GM21381 (cell line): ENCODE results near the gene FOXI2.

Experiments
- ATAC-seq: cut with Tn5 transposase; IDR thresholded peaks from one replicate; pipeline ENCODE4 v1.9.1; 2021; ENCODE audit warnings: mild to moderate bottlenecking, moderate library complexity; ENCODE audit not compliant: unreplicated experiment

Gene FOXI2

DNA sequence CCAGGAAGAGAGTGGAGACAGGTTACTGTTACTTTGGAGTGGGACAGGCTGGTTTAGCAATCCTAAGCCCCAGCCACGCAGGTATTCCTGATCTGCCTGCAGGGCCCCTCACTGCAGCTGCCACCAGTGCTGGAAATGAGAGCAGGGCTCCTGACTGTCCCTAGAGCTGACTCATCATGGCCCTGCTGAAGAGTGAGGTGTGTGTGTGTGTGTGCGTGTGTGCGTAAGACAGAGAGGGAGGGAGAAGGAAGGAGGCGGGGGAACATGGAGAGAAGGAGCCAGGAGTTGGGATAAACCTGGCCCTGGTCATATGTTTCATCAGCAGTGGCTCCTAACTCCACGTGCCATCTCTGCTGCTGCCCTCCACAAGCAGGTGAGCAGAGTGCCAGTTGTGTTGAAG lies 3.6 kb downstream of the FOXI2 start:
- ATAC-seq = no peak

DNA sequence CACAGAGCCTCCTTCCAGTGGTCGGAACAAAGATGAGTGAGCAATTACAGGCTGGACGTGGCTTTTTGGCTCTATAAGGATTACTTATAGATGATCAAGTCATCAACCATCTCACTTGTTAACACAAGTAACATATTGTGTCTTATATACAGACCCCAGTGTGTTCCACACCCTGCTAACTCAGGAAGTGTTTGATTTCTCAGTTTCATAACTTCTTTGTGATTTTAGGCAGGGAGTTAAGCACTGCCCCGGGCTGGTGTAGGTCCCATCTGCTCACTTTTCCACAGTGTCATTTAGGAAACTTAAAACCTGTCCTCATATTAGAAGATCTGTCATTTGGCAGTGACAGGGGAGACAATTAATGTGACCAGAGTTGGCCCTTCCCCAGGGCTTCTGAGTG lies 6.2 kb downstream of the FOXI2 start:
- no peak for ATAC-seq

DNA sequence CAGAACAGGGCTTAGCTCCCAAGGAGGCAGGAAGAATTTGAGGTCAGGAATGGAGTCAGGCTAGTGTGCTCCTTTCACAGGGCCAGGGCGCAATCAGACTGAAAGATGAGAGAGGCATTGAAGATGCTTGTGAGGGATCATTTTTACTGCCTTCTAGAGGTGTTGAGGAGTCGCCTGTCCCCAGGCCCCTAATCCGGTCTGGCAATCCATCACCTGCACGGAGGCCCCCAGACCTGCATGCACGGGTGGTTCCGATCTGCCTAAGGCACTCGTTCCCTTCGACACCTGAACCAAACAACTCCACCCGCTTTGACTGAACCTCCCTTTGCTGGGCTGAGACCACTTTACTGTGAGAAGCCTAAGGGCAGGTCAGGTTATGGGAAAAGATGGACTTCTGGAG lies 8.0 kb downstream of the FOXI2 start:
- ATAC-seq = no peak

DNA sequence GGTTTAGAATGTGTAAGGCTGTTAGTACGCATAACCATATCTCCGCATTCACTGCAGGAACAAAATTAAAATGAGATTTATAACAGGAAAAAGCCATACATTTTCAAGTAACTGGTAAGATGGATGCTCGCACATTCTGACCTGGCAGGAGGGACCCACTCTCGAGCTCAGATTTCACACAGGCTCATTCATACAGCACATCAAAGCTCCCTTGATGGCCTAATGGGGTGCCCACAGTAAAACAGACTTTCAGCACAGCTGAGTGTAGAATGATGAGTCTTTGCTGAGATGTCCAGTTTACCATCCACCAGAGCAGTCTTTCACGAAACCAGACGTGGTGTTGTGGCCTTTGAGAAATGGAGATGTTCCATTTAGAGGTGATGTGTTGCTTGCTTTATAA lies 8.9 kb downstream of the FOXI2 start:
- no peak for ATAC-seq

DNA sequence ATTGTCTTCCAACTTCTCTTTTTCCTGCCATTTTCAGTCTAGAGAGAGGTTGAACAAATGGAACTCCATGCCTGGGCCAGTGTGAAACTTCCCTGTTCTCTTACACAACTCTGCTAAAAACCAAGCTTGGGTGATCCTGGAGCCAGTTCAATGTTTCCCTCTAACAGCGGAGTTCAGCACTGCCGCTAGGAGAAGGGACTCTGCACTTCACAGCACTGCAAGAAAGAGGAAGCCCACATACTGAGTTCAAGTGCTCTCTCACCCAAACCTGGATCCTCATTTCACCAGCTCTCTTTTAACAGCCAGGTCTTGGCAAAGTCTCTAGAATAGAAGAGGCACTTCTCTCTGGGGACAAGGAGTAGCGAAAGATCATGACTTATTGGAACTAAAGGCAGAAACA lies 18.8 kb downstream of the FOXI2 start:
- no peak for ATAC-seq

DNA sequence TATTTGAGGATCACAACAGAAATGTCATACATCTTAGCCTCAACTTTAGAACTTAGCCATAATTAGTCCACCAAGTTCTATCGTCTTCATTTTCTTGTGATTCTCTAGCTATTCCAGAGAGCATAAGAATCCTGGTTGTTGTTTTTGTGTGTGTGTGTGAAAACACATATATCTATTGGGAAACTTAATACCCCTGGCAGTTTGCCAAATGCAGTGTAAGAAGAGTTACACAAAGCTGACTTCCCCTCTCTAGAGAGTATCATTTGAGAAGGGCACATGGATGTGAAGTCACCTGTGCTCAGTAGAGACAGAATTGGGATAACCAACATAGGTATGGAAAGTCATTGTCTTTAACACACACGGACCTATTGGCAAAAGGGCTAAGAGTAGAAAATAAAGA lies 19.3 kb downstream of the FOXI2 start:
- no peak for ATAC-seq

DNA sequence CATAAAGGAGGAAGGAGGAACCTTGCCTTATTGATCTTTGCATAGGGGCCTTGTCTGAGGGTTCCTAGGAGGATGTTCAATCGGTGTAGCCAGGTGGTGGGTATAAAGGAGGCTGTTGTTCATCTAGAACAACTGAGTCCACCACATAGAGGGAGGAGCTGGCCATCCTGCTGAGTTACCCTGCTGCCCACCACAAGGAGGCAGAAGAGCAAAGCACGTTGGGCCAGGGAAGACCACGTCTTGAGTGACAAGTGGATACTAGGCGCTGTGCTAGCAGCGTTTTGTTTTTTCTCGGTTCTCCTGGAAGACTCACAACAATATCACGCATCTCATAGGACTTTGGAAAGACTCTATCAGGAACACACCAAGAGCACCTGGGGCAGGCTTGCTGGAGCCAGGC lies 20.0 kb downstream of the FOXI2 start:
- ATAC-seq = no peak

DNA sequence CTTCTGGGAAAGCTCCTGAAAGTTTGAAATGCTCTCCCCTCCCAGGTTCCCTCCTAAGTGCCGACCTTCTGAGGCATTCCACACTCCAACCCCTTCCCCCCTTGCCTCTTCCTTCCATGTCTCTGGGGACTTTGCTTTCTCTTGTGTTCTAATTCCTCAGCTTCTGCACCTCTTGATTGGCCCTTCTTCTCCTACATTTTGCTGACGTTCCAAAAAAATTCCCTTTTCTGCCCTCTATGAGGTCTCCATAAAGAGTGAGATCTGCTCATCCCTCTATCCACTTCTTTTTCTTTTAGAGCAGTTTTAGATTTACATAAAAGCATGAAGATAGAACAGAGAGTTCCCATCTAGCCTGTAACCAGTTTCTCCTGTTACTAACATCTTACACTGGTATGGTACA lies 22.3 kb downstream of the FOXI2 start:
- ATAC-seq = no peak

DNA sequence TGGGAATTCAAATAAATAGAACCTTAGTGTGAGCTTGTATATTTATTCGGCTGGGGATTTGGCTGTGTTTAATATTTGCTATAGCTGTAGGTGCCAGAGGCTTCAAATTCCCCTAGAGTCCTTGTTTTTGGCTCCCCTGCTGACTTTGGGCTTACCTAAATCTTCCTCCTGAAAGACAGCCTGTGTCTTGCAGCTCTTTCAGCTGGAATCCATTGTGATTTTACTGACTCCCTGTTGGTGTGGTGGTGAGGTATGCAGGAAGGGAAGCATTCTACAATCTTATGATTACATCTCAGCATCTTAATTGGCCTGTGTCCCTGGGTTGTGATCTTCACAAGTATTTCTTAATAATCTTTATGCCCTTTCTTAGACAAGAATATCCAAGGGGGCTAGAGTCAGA lies 25.9 kb downstream of the FOXI2 start:
- no peak for ATAC-seq

DNA sequence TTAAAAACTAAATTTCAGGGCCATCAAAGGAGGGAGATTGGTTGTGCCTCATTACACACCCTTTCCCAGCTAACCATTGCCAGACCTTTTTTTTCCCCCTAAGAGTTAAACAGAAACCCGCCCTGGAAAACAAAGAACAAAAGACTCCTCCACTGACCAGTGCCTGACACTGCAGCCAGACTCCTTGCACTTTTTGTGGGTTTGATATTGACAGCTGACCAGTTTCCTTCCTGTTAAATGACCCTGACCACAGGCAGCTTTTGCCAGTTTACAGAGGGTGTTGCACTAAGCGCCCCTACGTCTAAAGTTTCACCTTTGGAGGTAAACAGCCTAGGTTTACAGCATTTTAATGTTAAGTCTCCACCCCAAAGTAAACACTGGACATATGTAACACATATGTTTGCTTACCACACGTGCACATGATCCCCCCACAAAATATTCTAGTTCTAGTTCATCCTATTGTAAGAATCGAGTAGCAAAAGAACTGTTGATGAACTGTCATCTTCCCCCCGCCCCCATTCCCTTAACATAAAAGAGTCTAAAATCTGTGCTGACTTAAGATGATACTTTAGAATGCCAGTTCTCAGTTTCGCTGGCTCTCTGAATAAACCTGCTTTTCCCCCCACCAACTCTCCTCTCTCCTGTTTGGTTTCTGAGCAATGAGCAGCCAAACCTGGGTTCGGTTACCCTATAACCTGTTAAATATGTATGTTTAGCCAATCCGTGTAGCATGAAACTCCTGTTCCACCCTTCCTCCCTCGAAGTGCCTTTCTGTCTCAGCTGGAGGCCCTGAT lies 38.0 kb downstream of the FOXI2 start:
- no peak for ATAC-seq

DNA sequence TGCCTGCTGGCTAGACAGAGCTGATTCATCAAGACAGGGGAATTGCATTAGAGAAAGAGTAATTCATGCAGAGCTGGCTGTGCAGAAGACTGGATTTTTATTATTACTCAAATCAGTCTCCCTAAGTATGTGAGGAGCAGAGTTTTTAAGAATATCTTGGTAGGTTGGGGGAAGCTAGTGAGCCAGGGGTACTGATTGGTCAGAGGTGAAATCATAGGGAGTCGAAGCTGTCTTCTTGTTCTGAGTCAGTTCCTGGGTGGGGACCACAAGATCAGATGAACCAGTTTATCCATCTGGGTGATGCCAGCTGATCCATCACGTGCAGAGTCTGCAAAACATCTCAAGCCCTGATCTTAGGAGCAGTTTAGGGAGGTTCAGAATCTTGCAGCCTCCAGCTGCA lies 39.8 kb downstream of the FOXI2 start:
- no peak for ATAC-seq

DNA sequence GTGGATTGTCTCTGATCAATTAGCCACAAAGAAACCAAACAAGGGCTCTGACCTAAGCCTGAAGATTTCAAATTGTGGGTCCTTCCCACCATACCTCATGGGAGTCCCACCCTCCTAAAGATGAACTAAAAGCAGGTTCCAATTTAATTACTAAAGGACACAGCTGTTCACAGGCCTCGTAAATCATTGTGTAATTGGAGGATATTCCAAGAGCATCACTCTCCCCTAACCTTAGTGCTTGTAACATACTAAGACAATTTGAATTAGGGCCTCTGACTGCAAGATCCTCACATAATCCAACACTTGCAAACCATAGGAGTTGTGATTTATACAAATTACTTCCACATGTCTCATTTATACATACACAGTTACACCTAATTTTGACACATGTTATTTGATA lies 44.4 kb downstream of the FOXI2 start:
- ATAC-seq = no peak

DNA sequence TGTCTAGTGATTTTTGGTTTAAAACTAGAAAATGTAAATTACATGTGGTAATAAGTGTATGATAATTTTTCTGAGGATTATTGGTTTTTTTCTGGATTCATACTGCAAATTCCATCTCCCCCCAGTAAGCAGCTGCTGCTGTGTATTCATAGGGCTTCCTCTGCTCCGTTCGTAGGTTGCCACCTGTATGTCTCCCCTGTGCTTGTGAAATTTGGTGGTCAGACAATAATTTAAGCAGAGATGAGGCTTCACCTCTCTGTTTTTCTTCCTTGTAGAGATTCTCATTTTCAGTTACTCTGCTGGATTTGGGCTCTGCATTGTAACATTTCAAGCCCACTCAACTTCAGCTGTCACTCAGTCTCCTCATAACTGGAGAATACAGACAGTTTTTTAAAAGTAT lies 50.9 kb downstream of the FOXI2 start:
- ATAC-seq = no peak

DNA sequence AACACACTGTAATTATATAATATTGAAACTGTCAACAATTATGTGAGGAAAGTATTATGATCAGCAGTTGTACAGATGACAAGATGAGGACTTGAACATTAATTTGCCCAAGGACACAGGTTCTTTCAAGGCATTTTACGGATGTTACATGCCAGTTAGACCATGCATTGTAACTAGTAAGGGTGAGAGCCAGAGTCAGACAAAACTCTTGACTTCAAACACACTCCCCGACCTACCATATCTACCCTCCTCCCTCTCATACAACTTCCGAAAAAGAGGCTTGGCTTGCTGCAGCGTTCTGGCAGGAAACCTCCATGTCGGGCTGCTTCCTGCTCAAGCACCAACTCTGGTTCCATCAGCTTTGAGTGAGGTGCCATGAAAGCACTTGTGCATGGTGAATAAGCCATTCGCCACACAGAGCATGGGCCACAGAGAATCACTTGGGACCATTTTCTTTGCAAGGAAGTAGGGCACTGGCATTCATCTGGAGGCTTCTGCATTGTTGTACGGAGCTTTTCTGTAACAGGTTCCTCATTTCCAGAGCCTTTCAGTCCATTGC lies 53.2 kb downstream of the FOXI2 start:
- ATAC-seq = no peak
